Right hindlimb (tissue), 1 donor: ENCODE data around the gene NENF.
A peak's percentile ranks its signal among the peaks of the same experiment; 100 is the strongest.

Experiments used
- DNase-seq: peaks from one replicate; pipeline ENCODE4 v3.0.0-alpha.2; 2018

NENF gene

GRCh38 chr1:212482637-212483441 lies 50.1 kb downstream of the NENF start:
- no peak for DNase-seq

- no peak for DNase-seq
Measured at GRCh38 chr1:212484701-212485570, 52.2 kb downstream of the NENF start.

- no peak for DNase-seq
Measured at GRCh38 chr1:212485571-212485912, 52.8 kb downstream of the NENF start.

GRCh38 chr1:212485913-212486618 lies 53.3 kb downstream of the NENF start:
- DNase-seq, result peak; percentile 45

- no peak for DNase-seq
Measured at GRCh38 chr1:212486619-212486975, 53.9 kb downstream of the NENF start.

GRCh38 chr1:212487286-212487685 lies 54.6 kb downstream of the NENF start:
- no peak for DNase-seq

- DNase-seq, result no peak
Measured at GRCh38 chr1:212487774-212488435, 55.2 kb downstream of the NENF start.

GRCh38 chr1:212488436-212489283 lies 55.9 kb downstream of the NENF start:
- DNase-seq, result peak; percentile 71

- no peak for DNase-seq
Measured at GRCh38 chr1:212489284-212489859, 56.7 kb downstream of the NENF start.

- DNase-seq, result no peak
Measured at GRCh38 chr1:212490276-212490675, 57.6 kb downstream of the NENF start.

GRCh38 chr1:212491454-212491853 lies 58.7 kb downstream of the NENF start:
- DNase-seq, result no peak
